ENCODE data around the gene BORCS5. TPM values are rescaled to one million over a fixed set of nuclear protein-coding genes. Genes with fewer than 3 reads are reported as not detected.
"Not testable (repeated sequence)": the region's sequence is repeated elsewhere in the genome, so short reads cannot be mapped to it uniquely, and the experiment has no call there.

The BORCS5 gene
- total RNA-seq, 1 experiment from 2014 or later = 7.8 TPM

GRCh38 chr12:12471982-12472961 lies 115.4 kb downstream of the BORCS5 start:
- ATAC-seq = not testable (repeated sequence)

GRCh38 chr12:12473223-12473622 lies 116.3 kb downstream of the BORCS5 start:
- ChIA-PET CTCF (no interaction called here), POLR2A (no interaction called here)
- no peaks in the 10 kb centered on the region for H3K9me3 ChIP-seq (ENCODE audit: control insufficient read depth, insufficient read depth, low read depth, low read length)
- DNase-seq (ENCODE audit: low read depth, low spot score) = no peak
- BruUV-seq (replicated peaks) = no TSS peak
- H3K4me3 ChIP-seq (ENCODE audit: low read depth in 2 of 2, low read length in 2 of 2) = no peak overlapping the region
- peaks cover 2% of the 10 kb centered on the region; the same call in 1 of the 2 replicates for H3K36me3 ChIP-seq (ENCODE audit: control insufficient read depth, insufficient read depth, low read length)
- ATAC-seq = no peak
- intact Hi-C loops (cut with micrococcal nuclease; ENCODE audit: unreplicated experiment) (no loop called here), in situ Hi-C loops (cut with HindIII; ENCODE audit: low pct_unique_long_range_greater_than_20kb, low sequenced_read_pairs) (no loop called here)
- H3K4me1 ChIP-seq (ENCODE audit: control insufficient read depth, insufficient read depth, low read length) = no peaks in the 10 kb centered on the region
- H3K27ac ChIP-seq (ENCODE audit: low read length) = no peak overlapping the region
- no peaks in the 10 kb centered on the region for H3K27me3 ChIP-seq (ENCODE audit: control insufficient read depth, insufficient read depth, low read length)
- no peak for TF ChIP-seq POLR2AphosphoS5 (IDR thresholded peaks at IDR 0.05; ENCODE audit: low read depth, low read length)
- TF ChIP-seq REST (IDR thresholded peaks at IDR 0.05; ENCODE audit: insufficient read depth in 1 of 2, low read depth in 2 of 2, low read length in 1 of 2) = no peak
- TF ChIP-seq TCF7L2 (IDR thresholded peaks at IDR 0.05; ENCODE audit: low read depth, low read length) = no peak
- no peak for TF ChIP-seq CTCF (IDR thresholded peaks at IDR 0.05)
- TF ChIP-seq SIN3A (IDR thresholded peaks at IDR 0.05; ENCODE audit: borderline replicate concordance, insufficient read depth, low read depth, low read length) = no peak

More at GRCh38 chr12:12471982-12472961, 115.4 kb downstream of the BORCS5 start:
- H3K36me3 ChIP-seq (ENCODE audit: control insufficient read depth, insufficient read depth, low read length); H3K27ac ChIP-seq (ENCODE audit: low read length); H3K4me3 ChIP-seq (ENCODE audit: low read depth in 2 of 2, low read length in 2 of 2); H3K4me1 ChIP-seq (ENCODE audit: control insufficient read depth, insufficient read depth, low read length); CTCF ChIA-PET; DNase-seq (ENCODE audit: low read depth, low spot score); in situ Hi-C loops (cut with HindIII; ENCODE audit: low pct_unique_long_range_greater_than_20kb, low sequenced_read_pairs); H3K27me3 ChIP-seq (ENCODE audit: control insufficient read depth, insufficient read depth, low read length); BruUV-seq (replicated peaks); intact Hi-C loops (cut with micrococcal nuclease; ENCODE audit: unreplicated experiment); POLR2A ChIA-PET; H3K9me3 ChIP-seq (ENCODE audit: control insufficient read depth, insufficient read depth, low read depth, low read length): not testable (repeated sequence)

- no peak overlapping the region for H3K27ac ChIP-seq (ENCODE audit: low read length)
- intact Hi-C loops (cut with micrococcal nuclease; ENCODE audit: unreplicated experiment) = no loop called here
- TF ChIP-seq POLR2AphosphoS5 (IDR thresholded peaks at IDR 0.05; ENCODE audit: low read depth, low read length) (no peak), SIN3A (IDR thresholded peaks at IDR 0.05; ENCODE audit: borderline replicate concordance, insufficient read depth, low read depth, low read length) (no peak), REST (IDR thresholded peaks at IDR 0.05; ENCODE audit: insufficient read depth in 1 of 2, low read depth in 2 of 2, low read length in 1 of 2) (no peak)
- in situ Hi-C loops (cut with HindIII; ENCODE audit: low pct_unique_long_range_greater_than_20kb, low sequenced_read_pairs) = no loop called here
- DNase-seq (ENCODE audit: low read depth, low spot score) (no peak), ATAC-seq (no peak)
- H3K9me3 ChIP-seq (ENCODE audit: control insufficient read depth, insufficient read depth, low read depth, low read length) = no peaks in the 10 kb centered on the region
- H3K4me1 ChIP-seq (ENCODE audit: control insufficient read depth, insufficient read depth, low read length) = no peaks in the 10 kb centered on the region
- BruUV-seq (replicated peaks) = no TSS peak
- no peak overlapping the region for H3K4me3 ChIP-seq (ENCODE audit: low read depth in 2 of 2, low read length in 2 of 2)
- ChIA-PET POLR2A (no interaction called here), CTCF (no interaction called here)
- no peaks in the 10 kb centered on the region for H3K27me3 ChIP-seq (ENCODE audit: control insufficient read depth, insufficient read depth, low read length)
- peaks cover 2% of the 10 kb centered on the region; the same call in 1 of the 2 replicates for H3K36me3 ChIP-seq (ENCODE audit: control insufficient read depth, insufficient read depth, low read length)
Observed at GRCh38 chr12:12474471-12474928, 117.6 kb downstream of the BORCS5 start.

Measured in Panc1 (cell line).